Loucy (cell line): ENCODE data around the gene PANX2.

ENCODE experiments used
- CTCF ChIP-seq: fragments of 200-600 bp; sonication (generic); conservative IDR thresholded peaks from 2 replicates; pipeline ENCODE4 v1.5.1; 2014; ENCODE audit warnings: mild to moderate bottlenecking, antibody characterized with exemption, low read length
- EZH2phosphoT487 ChIP-seq: fragments of 200-600 bp; IDR thresholded peaks from 2 replicates; pipeline ENCODE4 v1.6.1; 2018; ENCODE audit warnings: antibody characterized with exemption, mild to moderate bottlenecking, moderate library complexity, borderline replicate concordance

- TF ChIP-seq CTCF (no peak), EZH2phosphoT487 (no peak)
Observed at GRCh38 chr22:50157709-50158375, 12.7 kb upstream of the PANX2 start.
